ENCODE data around the gene ABCF3. TPM values are rescaled to one million over a fixed set of nuclear protein-coding genes. Genes with fewer than 3 reads are reported as not detected.

Gene ABCF3
- total RNA-seq, 1 experiment from 2014 or later = 56.1 TPM

GRCh38 chr3:184223946-184224345 is 37.9 kb downstream of the ABCF3 start:
- H3K4me1 Mint-ChIP-seq = peaks cover 2% of the 10 kb centered on the region in 2 experiments

More at GRCh38 chr3:184223946-184224345, 37.9 kb downstream of the ABCF3 start:
- Histone ChIP-seq H3K27ac (ENCODE audit: insufficient read length, low read depth, low read length) (no peak overlapping the region), H3K9ac (ENCODE audit: extremely low read depth, insufficient read length, low read length) (no peak overlapping the region), H2BK15ac (ENCODE audit: low read depth, low read length) (no peak overlapping the region), H4K8ac (replicated peaks; ENCODE audit: insufficient read length, low read depth, low read length) (no peak overlapping the region), H3K4ac (ENCODE audit: low read depth, low read length) (no peak overlapping the region), H2AK5ac (ENCODE audit: insufficient read length, low read length) (no peak overlapping the region), H3K4me2 (ENCODE audit: insufficient read depth, insufficient read length, low read length) (no peak overlapping the region), H2BK12ac (ENCODE audit: insufficient read length, low read depth, low read length) (no peak overlapping the region), H3K9me3 (ENCODE audit: control insufficient read depth, low read depth, low read length) (no peaks in the 10 kb centered on the region), H3K14ac (ENCODE audit: insufficient read depth, low read length) (no peak overlapping the region; the same call in 1 of the 2 replicates), H3K79me1 (ENCODE audit: insufficient read depth, low read depth, low read length, poor library complexity, severe bottlenecking) (no peaks in the 10 kb centered on the region), H2BK120ac (ENCODE audit: low read depth, low read length, poor library complexity, severe bottlenecking) (no peak overlapping the region), H2AFZ (ENCODE audit: low read length) (no peak overlapping the region), H4K20me1 (ENCODE audit: control insufficient read depth, insufficient read depth, insufficient read length) (no peaks in the 10 kb centered on the region), H2BK5ac (ENCODE audit: insufficient read length, low read length) (no peak overlapping the region), H3K56ac (ENCODE audit: insufficient read length, low read depth, low read length) (no peak overlapping the region), H4K91ac (ENCODE audit: insufficient read length, low read depth, low read length) (no peak overlapping the region), H3K23me2 (ENCODE audit: insufficient read length, low read depth, low read length, poor library complexity, severe bottlenecking) (no peaks in the 10 kb centered on the region), H3K27me3 (ENCODE audit: insufficient read depth, low read length) (peaks cover 10% of the 10 kb centered on the region; the same call in 1 of the 2 replicates), H3K4me1 (ENCODE audit: insufficient read depth, low read length) (no peaks in the 10 kb centered on the region), H3K79me2 (ENCODE audit: insufficient read depth, low read length) (no peaks in the 10 kb centered on the region), H2BK20ac (ENCODE audit: low read depth, low read length, poor library complexity, severe bottlenecking) (no peak overlapping the region), H4K5ac (ENCODE audit: insufficient read length, low read depth, low read length) (no peak overlapping the region), H3K18ac (ENCODE audit: insufficient read length, low read depth, low read length) (no peak overlapping the region), H3T11ph (ENCODE audit: low read length) (no peak overlapping the region), H3K23ac (ENCODE audit: insufficient read length, low read depth, low read length) (no peak overlapping the region)
- H3K9me3 Mint-ChIP-seq = no peaks in the 10 kb centered on the region
- H3K27ac Mint-ChIP-seq = no peak overlapping the region
- no peak for DNase-seq
- H3K36me3 Mint-ChIP-seq (ENCODE audit: insufficient read depth in 1 of 3, low read depth in 3 of 3) = no peaks in the 10 kb centered on the region
- H3K4me3 Mint-ChIP-seq = no peak overlapping the region
- peaks cover 41% of the 10 kb centered on the region for H3K27me3 Mint-ChIP-seq (ENCODE audit: low read depth)
- WGBS (ENCODE audit: extremely low coverage, insufficient read length, low lambda C conversion rate) = no CpG with 5 or more reads among the region's 3 CpGs
- no peak for TF ChIP-seq CTCF (conservative IDR thresholded peaks at IDR 0.05)
